Measurements from ENCODE around the gene NAIP.
"Not testable (repeated sequence)": the region's sequence is repeated elsewhere in the genome, so short reads cannot be mapped to it uniquely, and the experiment has no call there.

GRCh38 chr5:70932560-70932959 is 92.6 kb downstream of the NAIP start:
- TF ChIP-seq ZNF274 (IDR thresholded peaks at IDR 0.05; ENCODE audit: low read depth, low read length); YY1 (IDR thresholded peaks at IDR 0.05; ENCODE audit: insufficient read depth, insufficient read length): not testable (repeated sequence)
